Heart left ventricle (tissue), 13 donors: ENCODE results near the gene TMEM33.

ENCODE experiments used
- CTCF ChIP-seq, 12 donors: fragments of 200-600 bp; sonication (generic) in 4 of 12; IDR thresholded peaks; one replicate each; pipeline versions ENCODE4 v1.5.0 to v1.8.0; 2018 to 2022; ENCODE audit warnings: antibody characterized with exemption in 12 of 12, mild to moderate bottlenecking in 5 of 12
- POLR2A ChIP-seq, 2 donors: fragments of 450-650 bp; IDR thresholded peaks; one replicate each; pipeline ENCODE4 v1.6.1; 2017; ENCODE audit warnings: antibody characterized with exemption in 2 of 2, mild to moderate bottlenecking in 2 of 2, moderate library complexity in 2 of 2
- donor health status: ischemic (EF 13 %, LVEDD 7.1; RV severe dilation, severe dysfunction).
- donor health status: DM: no; HTN: yes; CAD: no.
- donor health status: DM: no; HTN: no; CAD: no.
- donor health status: ischemic (EF 25% LVEDD 6.9; RV normal size, moderate dysfunction).
- donor health status: ischemic (EF 25% LVEDD 5.7; RV mildly dilated, moderate dysfunction).
- donor health status: ischemic (EF 35%, LVEDD 5.7; RV mildly dilated, moderate dysfunction).
- donor health status: nonischemic (EF 11% LVEDD 7.7; RV severe dilation, severe dysfunction).
- donor health status: DM: yes; HTN: yes; CAD: no.
- donor health status: PGD.
- donor health status: ischemic (EF 29% LVEDD 5.4; RV normal size, mild dysfunction).
- donor health status: nonischemic (EF 23%, LVEDD 6.1; RV moderate dilation, normal function).

DNA sequence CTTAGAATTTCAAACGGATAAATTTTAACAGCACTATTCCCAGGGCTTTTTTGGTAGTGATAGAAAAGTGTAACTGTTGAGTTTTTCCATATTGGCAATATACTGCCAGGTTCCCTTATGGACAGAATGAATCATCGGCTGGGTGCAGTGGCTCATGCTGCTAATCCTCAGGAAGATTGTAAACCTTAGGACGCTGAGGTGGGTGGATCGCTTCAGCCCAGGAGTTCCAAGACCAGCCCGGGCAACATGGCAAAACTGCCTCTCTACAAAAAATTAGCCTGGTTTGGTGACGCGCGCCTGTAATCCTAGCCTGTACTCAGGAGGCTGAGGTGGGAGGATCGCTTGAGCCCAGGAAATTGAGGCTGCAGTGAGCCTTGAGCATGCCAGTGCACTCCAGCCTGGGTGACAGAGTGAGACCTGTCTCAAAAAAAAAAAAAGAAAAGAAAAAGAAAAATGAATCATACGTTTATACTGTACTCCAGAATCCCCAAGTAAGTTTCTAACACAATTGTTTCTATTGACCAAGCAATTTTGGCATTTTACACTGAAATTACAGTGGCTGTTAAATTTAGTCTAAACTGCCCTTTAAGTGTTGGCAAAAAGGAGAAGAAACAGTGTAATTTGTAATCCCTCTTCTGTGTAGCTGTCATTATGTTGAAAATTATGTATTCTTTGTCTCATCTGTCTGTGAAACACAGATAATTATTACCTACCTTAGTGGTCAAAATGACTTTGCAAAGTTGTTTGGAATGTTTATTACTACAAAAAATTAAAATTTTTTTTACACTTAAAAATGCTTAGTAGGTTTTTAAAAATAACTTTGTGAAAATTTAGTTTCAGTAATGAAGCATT lies 56.9 kb downstream of the TMEM33 start:
- TF ChIP-seq CTCF (IDR thresholded peaks at IDR 0.05) (no peak), POLR2A (IDR thresholded peaks at IDR 0.05) (no peak)
